ENCODE data around the gene TYRP1. TPM values are rescaled to one million over a fixed set of nuclear protein-coding genes. Genes with fewer than 3 reads are reported as not detected.

Gene TYRP1
- total RNA-seq, 1 donor from 2014 or later, result 5.8 TPM

DNA sequence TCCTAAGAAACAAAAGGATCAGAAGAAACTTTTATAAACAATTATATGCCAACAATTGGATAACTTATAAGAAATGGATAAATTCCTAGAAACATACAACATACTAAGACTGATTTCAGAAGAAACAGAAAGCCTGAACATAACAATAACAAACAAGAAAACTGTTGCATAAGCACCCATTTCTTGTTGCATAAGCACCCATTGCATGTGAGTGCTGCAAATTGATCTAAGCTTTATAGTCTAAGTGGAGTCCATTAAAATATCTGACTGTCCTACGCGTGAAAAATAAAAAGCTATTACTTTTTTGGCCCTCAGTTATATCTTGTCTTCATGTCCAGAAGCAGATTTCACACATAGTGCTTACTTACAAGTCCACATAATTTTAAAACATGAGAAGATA lies 19.3 kb downstream of the TYRP1 start:
- no peaks in the 10 kb centered on the region for H3K27me3 ChIP-seq (ENCODE audit: low read depth)
- no peak overlapping the region for H3K27ac ChIP-seq
- no peaks in the 10 kb centered on the region for H3K9me3 ChIP-seq
- DNase-seq, result no peak
- intact Hi-C loops (cut with DNase I), result loop anchor here (10.0 kb wide), 1 partner anchor 382 kb away; no protein-coding TSS in a partner anchor
- TF ChIP-seq, protein P1, sequence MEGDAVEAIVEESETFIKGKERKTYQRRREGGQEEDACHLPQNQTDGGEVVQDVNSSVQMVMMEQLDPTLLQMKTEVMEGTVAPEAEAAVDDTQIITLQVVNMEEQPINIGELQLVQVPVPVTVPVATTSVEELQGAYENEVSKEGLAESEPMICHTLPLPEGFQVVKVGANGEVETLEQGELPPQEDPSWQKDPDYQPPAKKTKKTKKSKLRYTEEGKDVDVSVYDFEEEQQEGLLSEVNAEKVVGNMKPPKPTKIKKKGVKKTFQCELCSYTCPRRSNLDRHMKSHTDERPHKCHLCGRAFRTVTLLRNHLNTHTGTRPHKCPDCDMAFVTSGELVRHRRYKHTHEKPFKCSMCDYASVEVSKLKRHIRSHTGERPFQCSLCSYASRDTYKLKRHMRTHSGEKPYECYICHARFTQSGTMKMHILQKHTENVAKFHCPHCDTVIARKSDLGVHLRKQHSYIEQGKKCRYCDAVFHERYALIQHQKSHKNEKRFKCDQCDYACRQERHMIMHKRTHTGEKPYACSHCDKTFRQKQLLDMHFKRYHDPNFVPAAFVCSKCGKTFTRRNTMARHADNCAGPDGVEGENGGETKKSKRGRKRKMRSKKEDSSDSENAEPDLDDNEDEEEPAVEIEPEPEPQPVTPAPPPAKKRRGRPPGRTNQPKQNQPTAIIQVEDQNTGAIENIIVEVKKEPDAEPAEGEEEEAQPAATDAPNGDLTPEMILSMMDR (IDR thresholded peaks at IDR 0.05), result no peak
- no peak overlapping the region for H3K4me3 ChIP-seq
- ATAC-seq, result no peak
- no peaks in the 10 kb centered on the region for H3K36me3 ChIP-seq
- H3K4me1 ChIP-seq, result no peaks in the 10 kb centered on the region

DNA sequence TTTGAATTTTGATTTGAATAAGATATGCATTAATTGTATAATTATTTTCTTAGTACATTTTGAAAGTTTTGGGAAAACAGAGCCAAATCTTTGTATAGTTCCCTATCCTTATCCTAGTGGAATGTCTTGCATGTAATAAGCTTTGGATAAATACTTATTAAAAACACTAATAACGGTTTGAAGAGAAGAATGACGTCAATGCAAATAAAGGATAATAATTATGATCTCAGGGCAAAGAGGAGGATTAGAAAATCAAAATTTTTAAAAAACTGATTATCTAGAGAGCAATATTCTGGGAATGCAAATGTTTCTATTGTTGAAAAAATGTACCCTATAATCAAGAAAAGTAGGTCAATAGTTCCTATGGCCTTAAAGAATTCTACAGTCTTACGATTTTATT lies 22.1 kb downstream of the TYRP1 start:
- DNase-seq (no peak), ATAC-seq (no peak)
- Histone ChIP-seq H3K27ac (no peak overlapping the region), H3K9me3 (no peaks in the 10 kb centered on the region), H3K4me1 (no peaks in the 10 kb centered on the region), H3K4me3 (no peak overlapping the region), H3K36me3 (no peaks in the 10 kb centered on the region), H3K27me3 (ENCODE audit: low read depth) (no peaks in the 10 kb centered on the region)
- intact Hi-C loops (cut with DNase I), result loop anchor here (10.0 kb wide), 1 partner anchor 380 kb away; no protein-coding TSS in a partner anchor
- TF ChIP-seq, protein P1 (IDR thresholded peaks at IDR 0.05), result no peak

DNA sequence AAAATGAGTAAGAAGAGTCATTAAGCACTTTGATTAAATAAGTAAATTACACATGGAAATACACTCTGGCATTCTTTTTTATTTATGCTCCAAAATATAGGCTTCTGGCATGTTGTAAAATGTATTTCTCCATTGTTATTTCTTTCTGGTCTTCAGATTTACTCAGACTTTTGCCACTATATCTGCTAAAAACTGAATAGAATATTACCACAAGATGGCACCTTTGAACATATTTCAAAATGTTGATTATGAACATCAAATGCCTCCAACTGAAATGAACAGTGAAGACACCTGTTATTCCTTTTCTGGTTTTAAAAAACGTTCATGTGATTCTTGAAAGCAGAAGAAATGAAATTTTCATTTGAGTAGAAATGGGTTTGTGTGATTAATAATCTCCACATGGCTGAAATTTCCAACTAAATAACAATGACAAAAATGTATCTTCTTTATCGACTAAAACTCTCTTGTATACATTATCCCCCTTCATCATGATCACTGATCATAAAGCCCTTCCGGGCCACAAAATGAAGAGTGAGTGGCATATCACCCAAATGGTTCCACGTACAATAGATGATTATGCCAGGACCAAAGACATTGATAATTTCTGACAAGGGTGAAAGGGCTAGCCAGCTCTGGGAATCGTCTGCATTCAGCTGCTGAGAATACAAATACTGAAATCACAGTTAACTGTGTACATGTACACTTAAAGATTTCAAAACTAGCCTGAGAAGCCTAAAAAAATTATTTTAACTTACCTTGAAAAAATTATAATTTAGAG lies 23.8 kb downstream of the TYRP1 start:
- ATAC-seq, result no peak
- no peak for DNase-seq
- no peaks in the 10 kb centered on the region for H3K36me3 ChIP-seq
- intact Hi-C loops (cut with DNase I), result loop anchor here (10.0 kb wide), 1 partner anchor 378 kb away; no protein-coding TSS in a partner anchor
- no peaks in the 10 kb centered on the region for H3K27me3 ChIP-seq (ENCODE audit: low read depth)
- no peak overlapping the region for H3K4me3 ChIP-seq
- no peaks in the 10 kb centered on the region for H3K9me3 ChIP-seq
- H3K4me1 ChIP-seq, result no peaks in the 10 kb centered on the region
- TF ChIP-seq, protein P1 (IDR thresholded peaks at IDR 0.05), result no peak
- H3K27ac ChIP-seq, result no peak overlapping the region

DNA sequence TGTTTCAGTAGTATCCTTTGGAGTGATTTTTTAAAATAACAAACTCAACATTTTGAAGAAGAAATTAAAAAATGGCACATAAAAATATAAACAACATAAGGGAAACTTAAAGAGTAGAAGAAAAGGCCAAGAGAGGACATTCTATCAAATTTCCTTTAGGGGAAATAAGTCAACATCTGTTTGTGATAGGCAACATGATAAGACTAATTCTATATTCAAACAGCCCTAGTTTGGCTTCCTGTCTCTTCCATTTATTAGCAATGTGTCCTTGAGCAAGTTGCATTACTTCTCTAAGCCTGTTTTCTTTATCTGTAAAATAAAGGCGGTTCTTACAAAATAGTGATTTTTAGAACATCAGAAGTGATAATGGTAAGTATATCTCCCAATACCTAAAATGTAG lies 24.7 kb downstream of the TYRP1 start:
- H3K4me1 ChIP-seq, result no peaks in the 10 kb centered on the region
- H3K36me3 ChIP-seq, result no peaks in the 10 kb centered on the region
- intact Hi-C loops (cut with DNase I), result loop anchor here (10.0 kb wide), 1 partner anchor 377 kb away; no protein-coding TSS in a partner anchor
- H3K27me3 ChIP-seq (ENCODE audit: low read depth), result no peaks in the 10 kb centered on the region
- H3K27ac ChIP-seq, result no peak overlapping the region
- DNase-seq (no peak), ATAC-seq (no peak)
- no peak overlapping the region for H3K4me3 ChIP-seq
- TF ChIP-seq, protein P1 (IDR thresholded peaks at IDR 0.05), result no peak
- H3K9me3 ChIP-seq, result no peaks in the 10 kb centered on the region

DNA sequence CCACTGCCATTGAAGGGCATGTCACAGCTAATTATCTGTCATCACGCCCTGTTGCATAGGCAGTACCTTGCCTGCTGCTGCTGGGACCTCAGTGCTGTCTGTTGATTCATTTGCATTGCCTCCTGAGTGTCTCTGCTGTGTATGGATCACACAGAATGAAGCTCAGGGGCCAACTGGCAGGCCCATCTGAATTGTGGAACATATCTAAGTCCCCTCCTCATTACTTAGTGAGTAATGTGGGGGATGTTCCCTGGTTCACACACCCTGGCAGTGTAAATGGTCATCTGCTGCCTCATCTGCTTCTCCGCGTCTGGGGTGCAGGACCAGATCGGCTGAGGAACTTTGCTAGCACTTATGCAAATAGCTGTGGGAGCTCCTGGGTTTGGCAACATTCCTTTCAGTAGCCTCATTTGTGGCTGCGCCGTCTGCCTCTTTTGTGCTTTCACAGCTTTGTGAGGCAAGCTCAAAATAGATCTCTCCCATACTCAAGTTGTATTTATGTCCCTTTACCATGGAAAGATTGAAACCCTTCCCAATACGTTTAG lies 25.4 kb downstream of the TYRP1 start:
- TF ChIP-seq, protein P1 (IDR thresholded peaks at IDR 0.05), result no peak
- Histone ChIP-seq H3K27ac (no peak overlapping the region), H3K4me3 (no peak overlapping the region), H3K9me3 (no peaks in the 10 kb centered on the region), H3K27me3 (ENCODE audit: low read depth) (no peaks in the 10 kb centered on the region), H3K36me3 (no peaks in the 10 kb centered on the region), H3K4me1 (no peaks in the 10 kb centered on the region)
- no peak for DNase-seq
- intact Hi-C loops (cut with DNase I), result loop anchor here (10.0 kb wide), 1 partner anchor 376 kb away; no protein-coding TSS in a partner anchor
- peak; percentile 34 to 47 for ATAC-seq
